ENCODE data around the gene STAT6.

- TF ChIP-seq CTCF (IDR thresholded peaks at IDR 0.05; ENCODE audit: poor library complexity), result no peak
- TF ChIP-seq EZH2 (IDR thresholded peaks at IDR 0.05; ENCODE audit: borderline replicate concordance), result no peak
Measured at GRCh38 chr12:57099766-57100165, 11.4 kb downstream of the STAT6 start.

Measured in hepatocyte (in vitro differentiated cells).